ENCODE results near the gene SLC16A14.

SLC16A14 gene

DNA sequence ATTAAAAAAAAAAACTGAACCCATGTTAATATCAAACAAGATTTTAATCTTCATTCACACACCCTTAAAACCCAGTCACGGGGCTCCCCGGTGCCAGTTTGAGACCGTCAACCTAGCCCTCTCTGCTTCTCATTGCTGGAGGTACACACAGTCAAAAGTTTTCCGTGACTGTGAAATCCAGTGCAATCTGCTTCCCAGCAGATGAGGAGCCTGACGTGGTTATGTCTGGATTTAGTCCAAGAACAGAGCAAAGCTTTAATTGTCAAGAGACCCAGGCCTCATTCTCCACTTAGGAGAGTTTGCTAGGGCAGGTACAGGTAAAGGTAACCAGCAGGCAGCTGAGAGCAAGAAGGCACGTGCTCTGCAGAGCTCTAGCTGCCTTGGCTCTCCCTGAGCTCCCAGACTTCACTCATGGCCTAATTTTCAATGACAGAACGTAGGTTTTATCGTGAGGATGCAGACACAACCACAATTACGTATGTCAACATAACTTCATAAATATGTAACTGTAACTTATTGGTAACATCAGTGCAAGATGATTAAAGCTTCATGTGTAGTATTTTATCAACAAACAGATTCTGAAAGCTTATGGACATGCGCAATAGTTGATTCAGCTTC lies 56.3 kb downstream of the SLC16A14 start:
- H3K9me2 ChIP-seq (replicated peaks; ENCODE audit: insufficient read depth, low read length), result no peaks in the 10 kb centered on the region
- TF ChIP-seq, protein P1, sequence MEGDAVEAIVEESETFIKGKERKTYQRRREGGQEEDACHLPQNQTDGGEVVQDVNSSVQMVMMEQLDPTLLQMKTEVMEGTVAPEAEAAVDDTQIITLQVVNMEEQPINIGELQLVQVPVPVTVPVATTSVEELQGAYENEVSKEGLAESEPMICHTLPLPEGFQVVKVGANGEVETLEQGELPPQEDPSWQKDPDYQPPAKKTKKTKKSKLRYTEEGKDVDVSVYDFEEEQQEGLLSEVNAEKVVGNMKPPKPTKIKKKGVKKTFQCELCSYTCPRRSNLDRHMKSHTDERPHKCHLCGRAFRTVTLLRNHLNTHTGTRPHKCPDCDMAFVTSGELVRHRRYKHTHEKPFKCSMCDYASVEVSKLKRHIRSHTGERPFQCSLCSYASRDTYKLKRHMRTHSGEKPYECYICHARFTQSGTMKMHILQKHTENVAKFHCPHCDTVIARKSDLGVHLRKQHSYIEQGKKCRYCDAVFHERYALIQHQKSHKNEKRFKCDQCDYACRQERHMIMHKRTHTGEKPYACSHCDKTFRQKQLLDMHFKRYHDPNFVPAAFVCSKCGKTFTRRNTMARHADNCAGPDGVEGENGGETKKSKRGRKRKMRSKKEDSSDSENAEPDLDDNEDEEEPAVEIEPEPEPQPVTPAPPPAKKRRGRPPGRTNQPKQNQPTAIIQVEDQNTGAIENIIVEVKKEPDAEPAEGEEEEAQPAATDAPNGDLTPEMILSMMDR (IDR thresholded peaks at IDR 0.05; ENCODE audit: insufficient read depth, low read length, poor library complexity, severe bottlenecking), result no peak
- TF ChIP-seq EZH2phosphoT487 (conservative IDR thresholded peaks at IDR 0.05; ENCODE audit: low read length), result no peak
- H3K4me2 ChIP-seq (ENCODE audit: low read depth, low read length, poor library complexity, severe bottlenecking), result no peak overlapping the region
- H3F3A ChIP-seq (ENCODE audit: insufficient read depth), result no peaks in the 10 kb centered on the region
- H3K27ac ChIP-seq (ENCODE audit: low read depth, low read length), result no peak overlapping the region
- no peaks in the 10 kb centered on the region for H3K79me2 ChIP-seq (ENCODE audit: insufficient read depth, low read length)
- no peaks in the 10 kb centered on the region for H3K27me3 ChIP-seq (ENCODE audit: low read length)
- no peaks in the 10 kb centered on the region for H4K20me1 ChIP-seq (ENCODE audit: low read depth, low read length)
- H3K4me3 ChIP-seq (ENCODE audit: insufficient read depth, low read length, poor library complexity, severe bottlenecking), result no peak overlapping the region
- no peak overlapping the region for H2AFZ ChIP-seq (ENCODE audit: low read depth, low read length, severe bottlenecking)
- no peaks in the 10 kb centered on the region for H3K36me3 ChIP-seq (ENCODE audit: low read length)
- no peak overlapping the region for H3K9ac ChIP-seq (ENCODE audit: low read length)
- no peaks in the 10 kb centered on the region for H3K9me3 ChIP-seq (ENCODE audit: insufficient read depth, low read length)

DNA sequence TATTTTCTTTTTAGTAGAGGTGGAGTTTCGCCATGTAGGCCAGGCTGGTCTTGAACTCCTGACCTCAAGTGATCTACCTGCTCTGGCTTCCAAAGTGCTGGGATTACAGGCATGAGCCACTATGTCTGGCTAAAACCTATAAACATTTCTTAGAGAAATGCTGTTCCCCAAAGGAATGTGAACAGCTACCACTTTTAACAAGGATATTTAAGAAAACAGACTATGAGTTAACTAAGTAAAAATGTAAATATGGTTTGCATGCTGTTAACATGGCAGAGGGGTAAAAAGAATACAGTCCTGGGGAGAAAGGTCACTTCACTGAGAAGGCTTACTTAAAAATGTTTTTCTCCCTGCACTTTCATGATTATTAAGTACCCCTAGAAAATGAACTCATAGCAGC lies 57.1 kb downstream of the SLC16A14 start:
- Histone ChIP-seq H4K20me1 (ENCODE audit: low read depth, low read length) (no peaks in the 10 kb centered on the region), H3K9me2 (replicated peaks; ENCODE audit: insufficient read depth, low read length) (no peaks in the 10 kb centered on the region), H3K79me2 (ENCODE audit: insufficient read depth, low read length) (no peaks in the 10 kb centered on the region), H3K4me3 (ENCODE audit: insufficient read depth, low read length, poor library complexity, severe bottlenecking) (no peak overlapping the region), H3K9ac (ENCODE audit: low read length) (no peak overlapping the region), H3K27me3 (ENCODE audit: low read length) (no peaks in the 10 kb centered on the region), H3K4me2 (ENCODE audit: low read depth, low read length, poor library complexity, severe bottlenecking) (no peak overlapping the region), H3K36me3 (ENCODE audit: low read length) (no peaks in the 10 kb centered on the region), H3K9me3 (ENCODE audit: insufficient read depth, low read length) (no peaks in the 10 kb centered on the region), H2AFZ (ENCODE audit: low read depth, low read length, severe bottlenecking) (no peak overlapping the region), H3K27ac (ENCODE audit: low read depth, low read length) (no peak overlapping the region), H3F3A (ENCODE audit: insufficient read depth) (no peaks in the 10 kb centered on the region)
- TF ChIP-seq, protein P1 (IDR thresholded peaks at IDR 0.05; ENCODE audit: insufficient read depth, low read length, poor library complexity, severe bottlenecking), result no peak

DNA sequence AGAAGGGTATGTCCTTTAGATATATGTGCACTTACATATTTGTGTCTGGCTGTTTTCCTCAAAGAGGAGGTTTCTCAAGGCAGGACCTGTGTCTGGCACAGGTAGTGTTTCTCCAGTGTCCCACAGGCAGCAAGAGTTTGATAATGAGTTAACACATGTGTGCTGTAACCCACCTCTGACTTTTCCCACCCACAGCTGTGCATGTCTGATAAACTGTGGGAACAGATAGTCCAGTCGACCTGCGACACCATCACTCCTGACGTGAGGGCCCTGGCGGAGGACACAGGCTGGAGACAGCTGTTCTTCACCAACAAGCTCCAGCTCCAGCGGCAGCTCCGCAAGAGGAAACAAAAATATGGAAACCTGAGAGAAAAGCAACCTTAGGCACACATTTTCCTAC lies 58.2 kb downstream of the SLC16A14 start:
- H3K9ac ChIP-seq (ENCODE audit: low read length), result no peak overlapping the region
- no peak overlapping the region for H3K4me2 ChIP-seq (ENCODE audit: low read depth, low read length, poor library complexity, severe bottlenecking)
- H3K36me3 ChIP-seq (ENCODE audit: low read length), result no peaks in the 10 kb centered on the region
- H2AFZ ChIP-seq (ENCODE audit: low read depth, low read length, severe bottlenecking), result no peak overlapping the region
- TF ChIP-seq EZH2phosphoT487 (conservative IDR thresholded peaks at IDR 0.05; ENCODE audit: low read length), result no peak
- TF ChIP-seq, protein P1 (IDR thresholded peaks at IDR 0.05; ENCODE audit: insufficient read depth, low read length, poor library complexity, severe bottlenecking), result no peak
- no peaks in the 10 kb centered on the region for H3F3A ChIP-seq (ENCODE audit: insufficient read depth)
- no peaks in the 10 kb centered on the region for H3K9me2 ChIP-seq (replicated peaks; ENCODE audit: insufficient read depth, low read length)
- no peak overlapping the region for H3K4me3 ChIP-seq (ENCODE audit: insufficient read depth, low read length, poor library complexity, severe bottlenecking)
- no peak overlapping the region for H3K27ac ChIP-seq (ENCODE audit: low read depth, low read length)
- H3K9me3 ChIP-seq (ENCODE audit: insufficient read depth, low read length), result no peaks in the 10 kb centered on the region
- H3K27me3 ChIP-seq (ENCODE audit: low read length), result no peaks in the 10 kb centered on the region
- H4K20me1 ChIP-seq (ENCODE audit: low read depth, low read length), result no peaks in the 10 kb centered on the region
- H3K79me2 ChIP-seq (ENCODE audit: insufficient read depth, low read length), result no peaks in the 10 kb centered on the region
